ENCODE measurements around the gene ACOX3. TPM values are rescaled to one million over a fixed set of nuclear protein-coding genes. Genes with fewer than 3 reads are reported as not detected.
"Not testable (repeated sequence)": the region's sequence is repeated elsewhere in the genome, so short reads cannot be mapped to it uniquely, and the experiment has no call there.

The ACOX3 gene
- 16.1 and 24.1 TPM in 2 replicates for total RNA-seq (2014; rRNA removed; shearing (Covaris generic))

GRCh38 chr4:8440492-8441311, at the start of gene ACOX3, which contains the start of gene TRMT44:
Gene ACOX3 (minus strand): TSS chr4:8440723. CDS start chr4:8416521, 24,202 bp downstream.
Gene TRMT44 (plus strand): TSS chr4:8440777. CDS start chr4:8440823, 46 bp downstream.
- DNase-seq (ENCODE audit: low read depth), result peak; percentile 88

DNA sequence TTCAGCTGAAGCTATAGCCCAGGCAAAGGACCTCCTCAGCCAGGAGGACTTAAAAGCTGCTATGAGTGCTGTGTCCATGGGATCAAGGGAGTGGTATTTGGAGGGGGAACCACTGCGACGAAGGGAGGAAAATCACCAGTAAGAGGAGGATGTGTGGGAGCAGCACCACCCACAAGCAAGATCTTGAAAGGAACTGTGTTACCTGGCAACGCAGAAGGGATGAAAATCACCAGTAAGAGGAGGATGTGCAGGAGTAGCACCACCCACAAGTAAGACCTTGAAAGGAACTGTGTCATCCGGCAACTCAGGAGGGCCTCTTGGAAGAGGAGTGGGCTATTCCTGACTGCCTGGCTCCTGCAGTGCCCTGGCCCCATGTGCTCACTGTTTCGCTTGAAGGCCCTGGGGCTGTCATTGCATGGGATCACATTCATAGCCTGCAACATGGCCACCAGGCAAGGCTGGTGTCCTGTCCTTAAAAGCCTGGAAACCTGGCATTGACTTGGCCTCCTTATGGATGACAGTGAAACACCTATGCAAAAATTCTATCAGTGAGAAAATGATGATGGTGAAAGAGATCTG, 48.4 kb upstream of the ACOX3 start:
- no peak for DNase-seq (ENCODE audit: low read depth)

GRCh38 chr4:8486643-8487042, 46.1 kb upstream of the ACOX3 start:
- DNase-seq (ENCODE audit: low read depth), result not testable (repeated sequence)

DNA sequence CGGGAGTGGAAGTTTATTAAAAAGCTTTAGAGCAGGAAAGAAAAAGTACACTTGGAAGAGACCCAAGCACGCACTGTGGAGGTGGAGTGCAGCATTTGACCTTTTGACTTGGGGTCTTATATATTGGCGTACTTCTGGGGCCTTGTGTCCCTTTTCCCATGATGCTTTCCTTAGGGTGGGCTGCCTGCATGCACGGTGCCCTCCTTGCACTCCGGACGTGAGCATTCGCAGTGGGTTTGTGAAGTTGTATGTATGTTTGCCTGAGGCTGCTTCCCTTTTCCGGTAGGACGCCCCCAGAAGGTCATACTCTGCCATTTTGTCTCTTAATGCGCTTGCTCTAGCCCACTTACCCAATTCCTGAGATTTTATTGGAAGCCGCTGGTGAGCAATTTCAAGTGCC, 39.7 kb upstream of the ACOX3 start:
- no peak for DNase-seq (ENCODE audit: low read depth)

DNA sequence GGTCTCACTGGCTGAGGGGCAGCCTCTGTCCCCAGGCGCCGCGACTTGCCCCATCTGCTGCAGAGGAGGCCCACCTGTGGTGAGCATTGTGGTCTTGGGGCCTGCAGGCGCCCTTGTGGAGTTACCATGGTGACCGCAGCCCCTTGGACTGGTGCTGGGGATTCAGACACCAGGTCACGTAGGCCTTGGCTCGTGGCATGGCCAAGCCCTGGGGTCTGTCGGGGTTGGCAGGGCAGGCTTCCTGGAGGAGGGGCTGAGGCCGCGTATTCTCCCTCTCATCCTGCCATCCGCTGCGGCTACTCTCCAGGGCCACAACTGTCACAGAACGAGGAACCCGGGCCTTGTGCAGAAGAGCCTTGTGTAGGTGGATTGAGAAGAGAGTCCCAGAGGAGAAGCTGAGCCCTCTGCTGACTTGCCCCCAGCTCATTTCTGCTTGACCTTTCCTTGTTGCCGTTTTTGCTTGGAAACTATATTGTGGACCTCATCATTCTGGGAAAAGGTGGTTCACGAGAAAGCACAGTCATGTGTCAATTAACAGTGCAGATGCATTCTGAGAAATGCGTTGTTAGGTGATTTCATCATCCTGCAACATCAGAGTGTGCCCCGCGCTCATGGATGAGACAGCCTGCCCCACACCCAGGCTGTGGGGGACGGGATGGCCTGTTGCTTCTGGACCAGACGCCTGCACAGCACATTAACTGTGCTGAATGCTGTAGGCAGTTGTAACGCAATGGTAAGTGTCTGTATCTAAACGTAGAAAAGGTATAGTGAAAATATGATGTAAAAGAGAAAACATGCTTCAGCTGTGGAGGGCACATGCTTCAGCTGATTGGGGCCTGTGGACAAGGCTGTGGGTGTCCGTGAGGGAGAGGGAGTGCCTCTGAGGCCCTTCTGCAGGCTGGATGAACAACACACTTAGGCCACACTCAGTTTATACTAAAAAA, 38.5 kb upstream of the ACOX3 start:
- DNase-seq (ENCODE audit: low read depth), result peak; percentile 9

DNA sequence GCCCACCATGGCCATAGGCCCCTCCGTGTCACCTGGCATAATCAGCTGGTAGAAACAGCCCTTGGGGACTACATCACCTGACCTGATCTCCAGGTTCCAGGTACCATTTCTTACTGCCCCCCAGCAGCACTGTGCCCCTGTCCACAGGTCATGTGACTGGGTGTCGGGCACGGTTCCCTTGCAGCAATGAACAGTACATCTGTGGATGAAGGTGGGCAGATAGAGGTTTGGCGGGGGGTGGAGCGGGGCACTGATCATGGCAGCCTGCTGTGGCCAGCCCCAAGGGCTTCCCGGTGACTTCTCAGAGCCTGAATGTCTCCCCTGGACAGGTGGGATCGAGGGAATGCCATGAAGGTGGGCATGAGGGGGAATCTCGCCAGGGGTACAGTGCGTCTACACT, 37.8 kb upstream of the ACOX3 start:
- no peak for DNase-seq (ENCODE audit: low read depth)

DNA sequence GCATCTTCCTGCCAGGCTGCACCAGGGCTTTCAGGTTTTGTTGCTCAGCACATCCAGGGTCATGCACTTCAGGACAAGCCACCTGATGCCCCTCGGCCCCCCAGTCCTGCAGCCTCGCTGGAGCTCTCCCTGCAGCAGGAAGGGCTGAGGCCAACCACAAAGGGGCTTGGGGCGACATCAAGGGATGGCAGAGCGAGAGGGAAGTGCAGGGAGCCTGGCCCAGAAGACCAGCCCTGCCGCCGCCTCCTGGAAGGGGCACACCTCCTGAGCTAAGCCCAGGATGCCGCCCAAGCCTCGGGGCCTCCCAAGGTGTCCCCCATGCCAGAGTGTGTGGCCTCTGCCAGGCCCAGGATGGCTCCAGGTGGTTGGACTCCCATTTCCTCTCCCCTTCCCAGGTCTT, 37.2 kb upstream of the ACOX3 start:
- no peak for DNase-seq (ENCODE audit: low read depth)

- no peak for DNase-seq (ENCODE audit: low read depth)
Observed at GRCh38 chr4:8477095-8477635, 36.6 kb upstream of the ACOX3 start.

DNA sequence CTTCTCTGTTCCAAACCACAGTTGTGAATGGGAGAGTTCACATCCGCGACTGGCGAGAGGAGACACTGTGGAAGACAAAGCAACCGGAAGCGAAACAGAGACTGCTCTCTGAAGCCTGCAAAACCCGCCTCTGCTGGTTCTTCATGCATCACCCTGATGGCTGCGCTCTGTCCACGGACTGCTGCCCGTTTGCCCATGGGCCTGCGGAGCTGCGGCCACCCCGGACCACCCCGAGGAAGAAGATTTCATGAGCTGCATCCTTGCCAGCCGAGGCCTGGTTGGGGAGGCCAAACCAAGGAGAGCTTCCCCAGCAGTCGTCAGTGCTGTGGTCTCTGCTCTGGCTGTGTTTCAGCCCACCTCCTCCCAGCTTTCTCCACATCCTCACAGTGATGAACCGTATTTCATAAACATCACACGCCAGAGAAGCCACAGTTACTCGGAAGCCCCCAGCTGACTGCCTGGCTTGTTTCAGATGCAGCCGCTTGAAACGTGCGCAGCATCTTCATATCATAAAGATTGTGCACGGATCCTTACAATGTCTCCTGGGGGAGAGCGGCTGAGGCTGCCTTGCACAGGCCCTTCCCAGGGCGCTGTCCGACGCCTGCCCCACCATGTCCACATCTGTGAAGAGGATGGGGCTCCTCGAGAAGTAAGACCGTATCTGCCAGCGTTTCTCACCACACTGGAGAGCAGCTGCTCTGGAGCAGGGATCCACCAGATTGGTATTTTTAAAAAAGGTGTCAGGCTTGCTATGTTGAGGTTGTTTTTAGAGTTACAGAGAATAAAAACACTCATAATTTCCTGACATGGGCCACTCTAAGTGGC, 35.4 kb upstream of the ACOX3 start:
- no peak for DNase-seq (ENCODE audit: low read depth)

- no peak for DNase-seq (ENCODE audit: low read depth)
Observed at GRCh38 chr4:8474856-8475255, 34.3 kb upstream of the ACOX3 start.

- no peak for DNase-seq (ENCODE audit: low read depth)
Observed at GRCh38 chr4:8473920-8474590, 33.5 kb upstream of the ACOX3 start.

DNA sequence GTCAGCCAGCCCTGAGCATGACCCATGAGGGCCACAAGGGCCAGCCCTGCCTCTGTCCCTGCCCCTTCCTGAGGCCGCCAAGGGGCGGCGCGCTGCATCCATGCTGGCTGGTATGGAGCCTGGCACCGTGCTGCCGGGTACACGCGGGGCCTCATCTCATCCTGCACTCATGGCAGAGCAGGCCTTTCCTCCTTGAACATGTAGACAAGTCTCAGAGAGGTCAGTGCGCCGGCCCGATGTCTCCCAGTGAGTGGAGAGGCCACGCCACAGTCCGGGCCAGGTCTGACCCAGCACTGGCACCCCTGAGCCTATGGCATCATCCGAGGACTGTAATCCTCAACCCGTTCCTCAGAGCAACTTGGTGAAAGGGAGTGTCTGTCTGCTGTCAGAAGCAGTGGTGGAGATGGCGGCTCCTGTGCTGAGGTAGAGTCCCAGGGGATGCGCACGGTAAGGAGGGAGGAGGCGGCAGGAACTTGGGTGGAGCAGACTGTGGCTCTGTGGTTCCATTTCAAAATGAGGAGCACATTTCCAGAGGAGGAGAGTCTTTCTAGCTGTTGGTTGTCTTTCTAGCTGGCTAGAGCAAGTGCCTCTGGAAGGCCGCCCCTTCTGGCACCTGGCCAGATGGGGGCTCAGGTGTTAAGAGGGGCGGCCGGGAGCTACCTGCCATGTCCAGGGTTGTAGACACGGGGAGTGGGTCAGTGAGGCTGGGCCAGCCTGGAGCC, 32.8 kb upstream of the ACOX3 start:
- no peak for DNase-seq (ENCODE audit: low read depth)

- DNase-seq (ENCODE audit: low read depth), result peak; percentile 98
Observed at GRCh38 chr4:8472689-8473197, 32.2 kb upstream of the ACOX3 start.

GRCh38 chr4:8472158-8472688, 31.7 kb upstream of the ACOX3 start:
- DNase-seq (ENCODE audit: low read depth), result no peak

DNA sequence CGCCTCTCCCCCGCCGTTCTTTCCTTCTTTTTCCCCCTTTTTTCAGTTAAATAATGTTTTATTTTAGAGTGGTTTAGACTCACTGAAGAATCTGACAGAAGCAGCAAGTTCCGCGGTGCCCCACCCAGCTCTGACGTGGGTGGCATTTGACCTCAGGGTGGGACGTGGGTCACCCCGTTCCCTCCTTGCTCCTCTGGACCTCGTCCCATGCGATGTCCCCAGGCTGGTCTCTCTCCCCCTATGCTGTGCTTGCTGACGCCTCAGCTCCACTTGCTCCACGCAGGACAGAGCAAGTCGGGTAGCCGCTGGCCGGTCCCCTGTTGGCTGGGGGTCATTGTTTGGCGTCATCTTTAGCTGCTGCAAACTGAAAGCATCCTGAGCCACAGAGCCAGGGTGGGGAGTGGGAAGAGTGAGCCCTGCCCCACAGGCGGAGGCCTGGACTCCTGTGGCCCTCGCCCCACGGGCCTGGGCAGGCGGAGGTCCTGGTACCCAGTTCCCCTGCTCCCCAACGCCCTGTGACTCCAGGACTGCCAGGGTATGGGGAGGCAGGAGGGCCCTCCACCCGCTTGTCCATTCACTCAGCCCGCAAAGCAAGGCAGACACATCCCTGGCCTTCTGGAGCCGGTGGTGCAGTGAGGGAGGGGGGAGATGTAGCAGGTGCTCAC, 30.8 kb upstream of the ACOX3 start:
- no peak for DNase-seq (ENCODE audit: low read depth)

DNA sequence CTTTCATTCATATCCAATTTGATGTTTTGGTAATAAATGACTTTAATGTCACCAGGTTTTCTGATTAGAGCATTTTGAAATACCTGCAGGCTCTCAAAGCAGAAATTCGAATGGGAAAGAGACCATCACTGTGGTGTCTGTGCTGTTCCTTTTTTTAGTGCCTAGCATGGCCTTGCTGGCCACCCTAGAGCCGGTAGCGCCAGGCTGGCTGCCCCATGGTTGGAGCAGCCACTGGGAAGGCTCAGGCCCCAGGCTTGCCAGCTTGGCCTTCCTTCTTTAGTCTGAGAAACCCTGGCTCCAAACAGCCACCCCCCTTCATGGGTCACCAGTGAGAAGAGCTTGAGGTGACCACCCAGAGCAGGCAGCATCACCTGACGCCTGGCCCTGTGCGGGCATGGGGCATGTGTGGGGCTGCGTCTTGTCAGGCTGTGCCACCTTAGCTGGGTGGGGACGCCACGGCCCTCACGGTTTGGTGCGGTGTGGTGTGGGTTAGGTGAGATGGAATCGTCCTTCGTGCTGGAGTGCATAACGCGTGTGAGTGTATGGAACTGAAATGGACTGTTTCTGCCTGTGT, 30.0 kb upstream of the ACOX3 start:
- no peak for DNase-seq (ENCODE audit: low read depth)

- DNase-seq (ENCODE audit: low read depth), result no peak
Observed at GRCh38 chr4:8469550-8469949, 29.0 kb upstream of the ACOX3 start.
